ENCODE results near the gene RAB6B.

- TF ChIP-seq, protein P1, sequence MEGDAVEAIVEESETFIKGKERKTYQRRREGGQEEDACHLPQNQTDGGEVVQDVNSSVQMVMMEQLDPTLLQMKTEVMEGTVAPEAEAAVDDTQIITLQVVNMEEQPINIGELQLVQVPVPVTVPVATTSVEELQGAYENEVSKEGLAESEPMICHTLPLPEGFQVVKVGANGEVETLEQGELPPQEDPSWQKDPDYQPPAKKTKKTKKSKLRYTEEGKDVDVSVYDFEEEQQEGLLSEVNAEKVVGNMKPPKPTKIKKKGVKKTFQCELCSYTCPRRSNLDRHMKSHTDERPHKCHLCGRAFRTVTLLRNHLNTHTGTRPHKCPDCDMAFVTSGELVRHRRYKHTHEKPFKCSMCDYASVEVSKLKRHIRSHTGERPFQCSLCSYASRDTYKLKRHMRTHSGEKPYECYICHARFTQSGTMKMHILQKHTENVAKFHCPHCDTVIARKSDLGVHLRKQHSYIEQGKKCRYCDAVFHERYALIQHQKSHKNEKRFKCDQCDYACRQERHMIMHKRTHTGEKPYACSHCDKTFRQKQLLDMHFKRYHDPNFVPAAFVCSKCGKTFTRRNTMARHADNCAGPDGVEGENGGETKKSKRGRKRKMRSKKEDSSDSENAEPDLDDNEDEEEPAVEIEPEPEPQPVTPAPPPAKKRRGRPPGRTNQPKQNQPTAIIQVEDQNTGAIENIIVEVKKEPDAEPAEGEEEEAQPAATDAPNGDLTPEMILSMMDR (IDR thresholded peaks at IDR 0.05; ENCODE audit: poor library complexity) = no peak
- TF ChIP-seq EZH2phosphoT487 (IDR thresholded peaks at IDR 0.05; ENCODE audit: low read depth, severe bottlenecking, unreplicated experiment) = no peak
Measured at GRCh38 chr3:133874761-133875438, 20.8 kb downstream of the RAB6B start.
